NAMALWA (cell line): ENCODE measurements around the gene TARS1.
"Not testable (repeated sequence)": the region's sequence is repeated elsewhere in the genome, so short reads cannot be mapped to it uniquely, and the experiment has no call there.

Experiments used
- DNase-seq: peaks from one replicate; pipeline ENCODE4 v3.0.0-alpha.2; 2015; ENCODE audit warnings: low spot score

TARS1 gene

DNA sequence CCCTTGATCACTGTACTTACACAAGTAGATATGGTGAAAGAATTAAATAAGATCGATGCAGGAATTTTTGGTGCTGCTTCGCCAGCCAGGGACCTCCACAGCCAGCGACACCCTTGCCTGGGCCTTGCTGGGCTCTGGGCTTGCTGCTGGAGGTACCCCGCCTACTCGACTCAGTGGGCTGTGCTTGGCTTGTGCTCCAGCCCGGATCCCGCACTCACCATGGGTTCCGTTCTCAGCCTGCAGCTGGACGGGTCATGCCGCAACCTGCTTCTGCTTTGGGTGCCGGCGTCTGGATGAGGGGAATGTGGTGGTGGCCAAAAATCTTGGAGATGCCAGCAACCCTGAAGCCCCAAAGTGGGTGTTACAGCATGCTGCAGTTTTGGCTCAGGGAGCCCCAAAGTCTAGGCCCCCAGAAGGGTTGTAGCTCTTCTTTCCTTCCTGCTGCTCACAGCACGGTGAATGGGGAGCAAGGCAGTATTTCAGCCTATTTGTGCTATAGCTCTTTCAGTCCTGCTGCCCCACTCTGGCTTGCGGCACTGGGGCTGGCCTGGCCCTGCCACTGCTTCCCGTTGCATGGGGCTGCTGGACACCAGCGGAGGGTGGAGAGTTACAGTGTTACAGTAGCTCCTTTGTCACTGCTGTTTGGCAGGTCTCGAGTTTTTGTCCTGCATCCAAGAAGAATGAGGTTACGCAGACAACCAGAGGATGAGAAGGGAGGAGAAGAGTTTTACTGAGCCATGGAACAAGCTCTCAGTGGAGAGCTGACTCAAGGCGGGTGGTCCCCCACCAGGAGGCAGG, 48.0 kb downstream of the TARS1 start:
- no peak for DNase-seq

- no peak for DNase-seq
Observed at GRCh38 chr5:33489481-33490067, 48.8 kb downstream of the TARS1 start.

DNA sequence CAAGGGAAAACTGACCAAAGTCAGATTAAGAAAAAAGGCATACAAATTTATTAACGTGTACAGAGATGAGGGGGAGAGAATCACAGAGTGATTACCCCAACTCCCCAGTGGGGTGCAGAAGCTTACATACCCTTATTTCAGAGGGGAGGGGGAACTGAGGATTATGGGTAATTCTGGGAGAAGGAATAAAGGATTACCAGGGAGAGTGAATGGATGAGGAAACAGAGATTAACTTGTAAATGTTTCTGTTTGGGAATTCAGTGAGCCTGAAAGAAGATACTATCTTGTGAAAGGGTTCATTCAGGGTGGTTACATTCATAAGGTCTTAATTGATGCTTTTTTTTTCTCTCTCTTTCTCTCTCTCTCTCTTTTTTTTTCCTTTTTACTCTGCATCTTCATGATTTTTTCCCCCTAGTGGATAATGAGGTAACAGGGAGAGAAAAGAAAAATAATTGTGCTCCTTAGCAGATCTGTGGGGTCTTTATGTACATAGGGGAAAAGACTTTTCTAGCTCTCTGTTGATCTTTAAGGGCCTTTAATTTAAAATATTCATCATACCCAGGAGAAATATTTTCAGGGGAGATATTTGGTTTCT, 49.4 kb downstream of the TARS1 start:
- no peak for DNase-seq

- no peak for DNase-seq
Observed at GRCh38 chr5:33491941-33492340, 51.2 kb downstream of the TARS1 start.

GRCh38 chr5:33494466-33494865, 53.7 kb downstream of the TARS1 start:
- DNase-seq: no peak

GRCh38 chr5:33501260-33501659, 60.5 kb downstream of the TARS1 start:
- DNase-seq: no peak

- no peak for DNase-seq
Observed at GRCh38 chr5:33501899-33502298, 61.1 kb downstream of the TARS1 start.

DNA sequence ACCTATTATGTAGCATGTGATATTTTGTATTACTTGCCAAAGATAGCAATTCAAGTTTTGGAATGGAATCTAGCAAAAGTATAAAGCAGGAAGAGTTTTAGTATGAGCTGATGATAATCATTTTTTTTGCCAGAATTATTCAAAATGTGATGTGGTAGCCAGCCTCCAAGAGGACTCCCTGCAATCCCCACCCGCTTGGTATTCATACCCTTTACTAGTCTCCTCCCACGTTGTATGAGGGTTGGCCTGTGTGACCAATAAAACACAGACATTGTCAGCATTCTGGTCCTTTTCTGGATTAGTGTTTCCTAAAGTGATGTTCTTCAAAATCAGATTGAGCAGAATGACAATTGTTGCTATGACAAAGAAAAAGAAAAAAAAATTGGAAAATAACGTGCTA, 63.8 kb downstream of the TARS1 start:
- DNase-seq: no peak

GRCh38 chr5:33507426-33507825, 66.7 kb downstream of the TARS1 start:
- DNase-seq: no peak

GRCh38 chr5:33509036-33509435, 68.3 kb downstream of the TARS1 start:
- DNase-seq: no peak

DNA sequence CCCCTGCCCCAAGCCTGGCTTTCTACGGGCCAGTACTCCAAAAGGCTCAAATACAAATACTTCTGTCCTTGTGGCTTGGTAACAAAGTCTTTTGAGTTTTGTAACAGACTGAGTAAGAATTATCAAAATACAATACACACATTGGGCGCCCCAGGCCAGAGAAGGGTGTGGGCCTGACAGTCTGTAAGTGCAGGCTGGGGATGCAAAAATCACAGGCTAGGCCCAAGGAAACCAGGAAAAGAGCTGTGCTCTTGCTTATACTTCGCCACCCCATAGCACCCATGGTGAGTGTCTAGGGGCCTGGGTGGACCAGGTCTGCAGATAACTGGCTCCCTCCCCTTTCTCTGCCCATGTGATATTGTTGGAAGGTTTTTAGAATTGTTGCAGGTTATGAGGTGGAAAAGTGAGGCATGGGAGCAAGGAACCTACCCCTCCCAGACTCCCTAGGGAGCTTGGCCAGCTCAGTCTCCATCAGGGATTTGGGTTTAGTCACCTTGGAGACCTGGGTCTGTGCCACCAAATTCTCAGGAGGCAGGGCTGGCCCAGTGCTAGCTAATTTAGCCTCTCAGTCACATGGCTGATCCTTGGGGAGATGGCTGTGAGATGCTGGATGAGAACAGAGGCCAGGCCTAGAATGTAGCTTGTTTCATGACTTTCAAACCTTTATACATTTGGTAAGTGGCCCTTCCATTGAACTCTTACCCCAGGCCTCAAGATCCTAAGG, 72.9 kb downstream of the TARS1 start:
- DNase-seq: no peak

GRCh38 chr5:33515366-33515765, 74.6 kb downstream of the TARS1 start:
- not testable (repeated sequence) for DNase-seq

- DNase-seq: no peak
Observed at GRCh38 chr5:33516421-33516820, 75.7 kb downstream of the TARS1 start.
